NT2/D1 (cell line): Measurements from ENCODE around the gene NUDT4B.
"Not testable (repeated sequence)": the region's sequence is repeated elsewhere in the genome, so short reads cannot be mapped to it uniquely, and the experiment has no call there.

ENCODE experiments used
- DNase-seq: peaks from one replicate; pipeline ENCODE4 v3.0.0-alpha.2; 2011; ENCODE audit warnings: low read depth, low spot score
- H3K27me3 ChIP-seq: 2 replicates; pipeline ENCODE4 v1.6.0; 2011; ENCODE audit warnings: mild to moderate bottlenecking; ENCODE audit not compliant: insufficient read length, insufficient read depth
- H3K36me3 ChIP-seq: 2 replicates; pipeline ENCODE4 v1.6.1; 2011; ENCODE audit warnings: mild to moderate bottlenecking, low read length, mixed read lengths; ENCODE audit not compliant: insufficient read depth, insufficient read length
- H3K4me1 ChIP-seq: 2 replicates; pipeline ENCODE4 v1.5.1; 2011; ENCODE audit not compliant: insufficient read depth, insufficient read length
- H3K4me3 ChIP-seq: 2 replicates; pipeline ENCODE4 v1.5.1; 2011; ENCODE audit warnings: low read depth; ENCODE audit not compliant: insufficient read length
- H3K9ac ChIP-seq: 2 replicates; pipeline ENCODE4 v1.6.0; 2011; ENCODE audit warnings: low read depth; ENCODE audit not compliant: insufficient read length
- H3K9me3 ChIP-seq: 2 replicates; pipeline ENCODE4 v1.5.1; 2011; ENCODE audit warnings: mild to moderate bottlenecking, low read length; ENCODE audit not compliant: insufficient read depth

The NUDT4B gene

DNA sequence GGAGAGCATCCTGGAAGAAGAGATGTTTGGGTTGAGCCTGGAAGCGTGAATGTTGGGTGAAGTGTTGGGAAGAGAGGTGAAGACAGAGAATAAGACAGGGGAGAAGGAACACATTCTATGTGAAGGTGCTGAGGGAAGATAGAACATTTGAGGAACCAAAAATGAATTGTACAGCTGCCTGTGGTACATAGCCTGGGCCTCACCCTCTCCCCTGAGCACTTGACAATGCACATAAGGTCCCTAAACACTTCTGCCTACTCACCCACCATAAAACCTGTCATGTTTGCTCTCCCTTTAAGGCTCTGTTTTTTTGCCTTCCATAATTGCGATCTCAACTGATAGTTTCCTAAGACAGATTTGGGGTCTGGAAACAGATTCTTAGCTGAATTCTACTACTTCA is 25.8 kb upstream of the NUDT4B start:
- not testable (repeated sequence) for H3K9me3 ChIP-seq, H3K4me3 ChIP-seq, H3K9ac ChIP-seq, H3K27me3 ChIP-seq, H3K4me1 ChIP-seq, DNase-seq, H3K36me3 ChIP-seq

GRCh38 chr1:148723515-148723914 is 25.1 kb upstream of the NUDT4B start:
- H3K9ac ChIP-seq, DNase-seq, H3K9me3 ChIP-seq, H3K4me1 ChIP-seq, H3K4me3 ChIP-seq, H3K27me3 ChIP-seq, H3K36me3 ChIP-seq: not testable (repeated sequence)

GRCh38 chr1:148724872-148725271 is 23.7 kb upstream of the NUDT4B start:
- not testable (repeated sequence) for DNase-seq, H3K9ac ChIP-seq, H3K36me3 ChIP-seq, H3K27me3 ChIP-seq, H3K9me3 ChIP-seq, H3K4me3 ChIP-seq, H3K4me1 ChIP-seq

DNA sequence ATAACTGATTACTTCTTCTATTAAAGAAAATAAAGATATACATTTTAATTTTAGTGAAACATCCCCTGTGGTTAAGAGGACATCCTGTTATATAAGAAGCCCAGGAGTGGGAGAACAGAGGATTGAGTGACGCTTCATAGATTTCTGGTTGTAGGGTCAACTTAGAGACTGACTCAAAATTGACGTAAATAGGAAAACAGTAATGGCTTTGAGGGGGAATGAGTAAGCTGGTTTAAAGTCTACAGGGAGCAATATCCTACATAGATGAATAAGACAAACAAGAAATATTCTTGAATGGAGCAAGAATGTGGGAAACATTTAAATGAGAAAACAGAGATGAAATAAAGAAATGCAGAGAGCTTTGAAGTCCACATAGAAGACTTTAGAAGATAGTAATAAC is 20.7 kb upstream of the NUDT4B start:
- not testable (repeated sequence) for DNase-seq, H3K4me3 ChIP-seq, H3K4me1 ChIP-seq

GRCh38 chr1:148729128-148729527 is 19.4 kb upstream of the NUDT4B start:
- H3K9me3 ChIP-seq, H3K36me3 ChIP-seq, H3K9ac ChIP-seq, H3K4me1 ChIP-seq, DNase-seq, H3K4me3 ChIP-seq, H3K27me3 ChIP-seq: not testable (repeated sequence)

More for the DNA sequence above, 20.7 kb upstream of the NUDT4B start:
- H3K27me3 ChIP-seq, H3K9ac ChIP-seq, H3K36me3 ChIP-seq, H3K9me3 ChIP-seq: not testable (repeated sequence)

DNA sequence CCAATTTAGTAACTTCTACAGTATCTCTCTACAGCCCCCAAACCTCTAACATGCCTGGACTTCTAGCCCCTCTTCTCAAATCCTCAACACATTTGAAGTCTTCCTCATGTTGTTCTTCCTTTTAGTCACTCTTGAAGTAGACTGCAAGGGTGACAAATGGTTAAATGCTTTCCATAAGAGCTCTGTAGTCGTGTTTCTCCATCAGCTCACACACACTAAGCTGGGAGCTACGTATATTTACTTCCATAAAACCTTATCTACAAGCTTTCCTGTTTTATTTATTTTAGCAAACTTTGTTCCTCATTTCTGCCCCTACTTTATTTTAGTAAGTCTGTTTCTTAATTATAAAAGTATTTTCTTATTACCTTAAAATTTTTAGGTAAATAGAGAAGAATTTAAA is 19.0 kb upstream of the NUDT4B start:
- not testable (repeated sequence) for DNase-seq, H3K4me1 ChIP-seq, H3K9ac ChIP-seq, H3K4me3 ChIP-seq, H3K27me3 ChIP-seq, H3K36me3 ChIP-seq, H3K9me3 ChIP-seq

DNA sequence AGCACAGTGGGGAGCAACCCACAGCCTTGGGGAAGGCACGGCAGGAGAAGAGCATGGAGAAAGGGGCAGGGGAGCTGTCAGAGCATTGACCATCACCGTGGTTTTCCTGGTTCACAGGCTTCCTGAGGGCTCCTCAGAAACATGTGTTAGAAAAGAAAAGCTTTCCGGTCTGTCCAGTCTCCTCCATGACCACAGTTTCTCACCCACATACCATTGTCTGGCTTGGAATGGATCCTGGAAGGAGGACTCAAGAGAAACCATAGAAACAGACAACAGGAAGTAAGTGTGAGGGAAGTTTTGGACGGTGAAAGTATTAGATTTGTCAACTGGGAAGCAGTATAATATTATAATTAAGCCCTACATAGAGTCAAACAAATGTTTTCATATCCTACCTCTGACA is 16.3 kb upstream of the NUDT4B start:
- H3K9me3 ChIP-seq, H3K4me3 ChIP-seq, H3K9ac ChIP-seq, DNase-seq, H3K4me1 ChIP-seq, H3K36me3 ChIP-seq, H3K27me3 ChIP-seq: not testable (repeated sequence)

- not testable (repeated sequence) for H3K4me1 ChIP-seq, H3K36me3 ChIP-seq, H3K9ac ChIP-seq, H3K27me3 ChIP-seq, DNase-seq, H3K4me3 ChIP-seq, H3K9me3 ChIP-seq
Observed at GRCh38 chr1:148733585-148734310, 14.8 kb upstream of the NUDT4B start.

DNA sequence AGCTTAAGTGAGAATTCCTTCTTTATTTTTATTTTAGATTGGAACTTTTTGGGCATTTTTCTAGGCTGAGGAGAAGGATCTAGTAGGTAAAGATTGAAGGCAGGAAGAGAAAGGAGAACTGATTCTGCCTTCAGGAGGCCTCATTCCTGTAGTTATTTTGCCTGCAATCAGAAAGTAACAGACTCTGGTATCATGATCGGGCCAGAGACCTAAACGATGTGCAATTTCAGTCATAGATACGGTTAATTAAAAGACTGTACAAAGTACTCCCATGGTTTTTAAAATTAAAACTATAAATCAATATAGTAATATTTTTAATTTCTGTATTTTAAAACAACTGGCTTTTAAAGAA is 14.3 kb upstream of the NUDT4B start:
- H3K9me3 ChIP-seq, H3K4me1 ChIP-seq, H3K36me3 ChIP-seq, H3K4me3 ChIP-seq, H3K27me3 ChIP-seq, DNase-seq, H3K9ac ChIP-seq: not testable (repeated sequence)

- not testable (repeated sequence) for H3K9ac ChIP-seq, H3K36me3 ChIP-seq, DNase-seq, H3K9me3 ChIP-seq, H3K27me3 ChIP-seq, H3K4me3 ChIP-seq, H3K4me1 ChIP-seq
Observed at GRCh38 chr1:148735538-148735937, 13.0 kb upstream of the NUDT4B start.

GRCh38 chr1:148738667-148739066 is 9.9 kb upstream of the NUDT4B start:
- not testable (repeated sequence) for H3K9ac ChIP-seq, DNase-seq, H3K9me3 ChIP-seq

GRCh38 chr1:148743200-148743599 is 5.4 kb upstream of the NUDT4B start:
- not testable (repeated sequence) for H3K4me3 ChIP-seq, H3K36me3 ChIP-seq, H3K27me3 ChIP-seq, H3K4me1 ChIP-seq, H3K9me3 ChIP-seq, H3K9ac ChIP-seq, DNase-seq

More at GRCh38 chr1:148738667-148739066, 9.9 kb upstream of the NUDT4B start:
- not testable (repeated sequence) for H3K27me3 ChIP-seq, H3K36me3 ChIP-seq, H3K4me1 ChIP-seq, H3K4me3 ChIP-seq
